ENCODE results near the gene ZRANB3.

Gene ZRANB3

DNA sequence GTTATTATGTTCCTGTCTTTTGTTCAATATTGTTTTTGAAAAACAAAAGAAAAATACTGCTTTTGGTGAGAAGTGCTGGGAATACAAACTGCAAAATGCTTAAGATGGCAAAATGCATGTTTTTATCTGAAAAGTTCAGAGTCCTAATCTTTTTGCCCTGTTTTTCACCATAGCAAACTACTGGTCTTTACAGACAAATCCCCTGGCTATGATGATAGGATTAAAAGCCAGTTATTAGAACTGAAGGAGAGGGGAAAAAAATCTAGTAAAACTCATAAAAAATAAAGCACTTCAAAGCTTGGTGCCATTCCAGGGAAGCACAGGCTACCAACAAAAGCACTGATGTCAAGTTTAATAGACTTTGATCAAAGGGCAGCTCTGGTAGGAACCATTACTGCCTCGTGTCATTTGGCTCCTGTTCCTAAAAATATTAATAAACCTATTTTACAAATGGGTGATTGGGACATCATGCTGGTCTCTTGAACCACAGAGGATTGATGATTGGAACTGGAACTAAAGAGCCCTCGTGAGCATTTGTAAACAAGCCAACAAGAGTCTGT lies 284.2 kb downstream of the ZRANB3 start:
- no peak for DNase-seq

DNA sequence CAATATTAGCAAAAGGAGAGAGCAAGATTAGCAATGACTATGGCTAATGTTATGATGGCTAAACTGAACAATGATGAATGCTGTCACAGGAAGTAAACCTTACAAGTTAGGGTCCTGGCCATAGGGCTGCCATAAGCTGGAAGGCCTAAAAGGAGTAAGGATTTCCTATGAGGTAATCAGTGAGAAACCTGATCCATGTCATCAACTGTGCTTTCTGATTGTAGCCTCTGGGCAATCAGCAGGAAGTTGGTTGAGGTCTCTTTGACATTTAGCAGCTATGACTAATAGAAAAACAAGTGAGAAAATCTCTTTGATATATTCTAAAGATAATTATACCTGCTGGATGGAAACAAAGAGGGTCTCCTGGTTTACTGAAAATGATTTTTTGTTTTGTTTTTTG lies 285.9 kb downstream of the ZRANB3 start:
- DNase-seq = no peak

GRCh38 chr2:135238651-135239050 lies 292.4 kb downstream of the ZRANB3 start:
- no peak for DNase-seq

GRCh38 chr2:135230150-135230549 lies 300.9 kb downstream of the ZRANB3 start:
- DNase-seq = no peak

- DNase-seq = no peak
Measured at GRCh38 chr2:135227386-135227785, 303.6 kb downstream of the ZRANB3 start.

DNA sequence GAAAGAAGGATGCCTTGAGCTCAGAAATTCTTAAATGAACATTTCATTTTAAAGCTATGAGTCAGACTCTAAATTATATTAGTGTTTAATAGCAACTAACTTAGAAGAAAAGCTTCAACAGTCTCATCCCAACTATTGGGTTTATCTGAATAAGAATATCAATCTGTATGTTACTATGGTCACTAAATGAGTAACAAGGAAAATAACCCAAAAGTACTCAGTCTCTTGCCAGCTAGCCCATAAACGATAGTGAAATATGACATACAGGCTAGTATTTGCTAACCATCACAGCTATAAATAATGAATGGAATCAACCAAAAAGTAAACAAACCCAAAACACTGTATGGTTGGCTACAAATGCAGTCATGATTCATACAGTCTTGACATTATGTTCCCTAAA lies 304.1 kb downstream of the ZRANB3 start:
- no peak for DNase-seq

GRCh38 chr2:135225781-135226180 lies 305.2 kb downstream of the ZRANB3 start:
- DNase-seq = no peak

DNA sequence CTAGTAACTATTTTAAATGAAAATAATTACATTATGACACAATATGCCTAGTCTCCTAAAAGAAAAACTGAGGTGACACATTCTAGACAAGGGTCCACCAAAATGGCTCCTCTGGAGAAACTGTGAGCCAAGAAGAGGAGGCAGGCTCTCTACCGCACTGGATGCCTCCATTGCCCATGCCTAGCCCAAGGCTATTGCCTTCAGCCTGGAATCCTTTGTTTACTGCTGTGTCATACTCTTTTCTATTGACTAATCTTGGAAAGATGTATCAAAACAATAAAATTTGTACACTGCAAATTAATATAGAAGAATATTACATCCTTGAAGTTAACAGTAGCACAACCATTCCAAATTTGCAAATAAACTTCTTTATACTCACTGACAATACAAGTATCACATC lies 311.8 kb downstream of the ZRANB3 start:
- no peak for DNase-seq

DNA sequence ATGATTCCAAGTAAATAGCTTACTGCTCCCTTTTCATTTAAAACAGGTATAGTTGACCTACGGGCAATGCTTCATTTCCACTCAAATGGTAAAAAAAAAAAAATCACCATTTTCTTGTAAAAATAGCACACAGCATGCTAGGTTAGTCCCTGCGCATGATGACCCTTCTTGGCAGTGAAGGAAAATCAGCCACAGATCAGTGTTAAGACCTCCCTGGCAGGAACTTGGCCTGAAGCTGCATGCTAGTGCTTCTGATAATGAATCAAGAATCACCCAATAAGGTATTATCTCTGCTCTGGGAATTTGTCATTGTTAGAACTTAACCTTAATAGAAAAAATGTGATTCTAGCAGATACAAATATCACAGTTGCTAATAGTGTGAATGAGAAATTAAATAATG lies 312.6 kb downstream of the ZRANB3 start:
- no peak for DNase-seq

- DNase-seq = no peak
Measured at GRCh38 chr2:135212757-135213156, 318.3 kb downstream of the ZRANB3 start.

- no peak for DNase-seq
Measured at GRCh38 chr2:135208016-135208415, 323.0 kb downstream of the ZRANB3 start.

DNA sequence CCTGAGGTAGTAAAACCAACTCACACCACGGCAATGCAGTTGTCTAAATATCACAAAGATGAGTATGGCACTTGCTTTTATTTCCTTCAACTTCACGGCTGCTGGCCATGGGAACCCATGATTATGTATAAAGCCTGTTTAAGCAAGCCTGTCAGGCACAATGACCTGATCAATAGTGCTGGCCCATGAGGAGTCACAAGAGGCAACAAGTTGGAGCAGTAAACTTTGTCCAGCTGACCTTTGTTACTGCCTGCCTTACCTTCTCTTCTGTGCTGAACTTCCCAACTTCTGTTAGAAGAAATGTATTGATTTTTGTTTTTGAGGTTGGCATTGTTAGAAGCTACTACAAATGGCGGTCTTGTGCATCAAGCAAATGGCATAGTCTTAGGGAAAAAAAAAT lies 327.1 kb downstream of the ZRANB3 start:
- no peak for DNase-seq

DNA sequence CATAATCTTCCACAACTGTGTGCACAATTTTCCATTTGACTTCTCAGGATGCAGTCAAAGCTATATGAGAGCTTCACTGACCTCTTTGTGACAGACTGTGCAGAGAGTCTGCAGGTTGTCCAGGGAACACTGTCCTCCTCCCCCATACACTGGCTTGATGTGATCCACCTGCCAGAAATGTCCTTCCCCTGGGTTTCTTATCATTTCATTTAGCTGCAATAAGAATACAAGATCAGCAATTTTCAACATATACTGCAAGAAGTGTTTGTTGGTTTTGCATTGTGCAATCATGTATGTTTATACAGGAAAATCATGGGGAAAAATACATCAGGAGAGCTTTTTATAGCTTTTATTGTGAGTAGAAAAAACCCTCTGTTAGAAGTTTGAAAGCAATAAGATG lies 328.3 kb downstream of the ZRANB3 start:
- DNase-seq = no peak

DNA sequence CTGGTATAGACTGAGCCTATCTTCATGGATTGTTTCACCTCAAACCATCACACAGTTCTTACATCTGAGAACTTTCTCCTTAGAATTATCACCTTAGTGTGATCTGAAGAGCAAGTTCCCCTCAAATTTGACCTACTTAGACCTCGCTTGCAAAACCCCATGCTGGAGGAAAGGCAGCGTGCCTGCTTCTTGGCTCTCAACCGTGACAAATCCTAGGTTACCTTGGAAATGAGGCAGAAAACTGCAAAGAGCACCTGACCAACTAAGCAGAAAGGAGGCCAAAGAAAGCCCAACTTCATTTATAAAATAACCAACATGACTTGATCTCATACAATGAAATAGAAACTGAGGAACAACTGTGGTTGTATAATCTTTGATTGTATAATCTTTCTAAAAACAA lies 332.5 kb downstream of the ZRANB3 start:
- DNase-seq = no peak

- DNase-seq = no peak
Measured at GRCh38 chr2:135190799-135191198, 340.2 kb downstream of the ZRANB3 start.

DNA sequence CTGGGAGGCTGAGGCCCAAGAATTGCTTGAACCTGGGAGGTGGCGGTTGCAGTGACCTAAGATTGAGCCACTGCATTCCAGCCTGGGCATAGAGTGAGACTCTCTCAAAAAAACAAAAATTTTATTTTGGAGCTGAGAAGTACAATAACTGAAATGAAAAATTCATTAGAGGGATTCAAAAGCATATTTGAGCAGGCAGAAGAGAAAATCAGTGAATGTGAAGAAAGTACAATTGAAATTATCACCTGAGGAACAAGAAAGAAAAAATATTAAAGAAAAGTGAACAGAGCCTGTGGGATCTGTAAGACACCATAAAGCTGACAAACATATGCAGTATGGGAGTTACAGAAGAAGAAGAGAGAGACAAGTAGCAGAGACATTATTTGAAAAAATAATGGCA lies 341.9 kb downstream of the ZRANB3 start:
- DNase-seq = no peak

GRCh38 chr2:135187270-135187669 lies 343.7 kb downstream of the ZRANB3 start:
- no peak for DNase-seq

GRCh38 chr2:135186054-135186453 lies 345.0 kb downstream of the ZRANB3 start:
- DNase-seq = no peak

DNA sequence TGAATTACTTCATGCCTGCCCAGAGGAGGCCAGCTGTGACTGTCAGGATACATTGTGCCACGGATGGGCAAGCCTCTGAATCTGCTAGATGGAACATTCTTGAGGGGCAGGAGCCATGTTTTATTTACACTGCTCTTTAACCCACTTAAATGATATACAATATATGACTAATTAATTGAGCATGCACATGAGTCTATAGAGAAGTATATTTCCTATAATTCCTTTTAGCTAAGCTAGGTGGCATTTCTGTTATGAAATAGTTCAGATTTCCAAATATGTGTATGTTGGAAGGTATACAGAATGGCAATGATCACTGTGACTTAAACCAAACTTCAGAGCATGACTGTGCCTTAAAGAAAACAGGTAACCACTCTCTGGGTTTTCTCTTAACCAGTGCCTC lies 347.2 kb downstream of the ZRANB3 start:
- no peak for DNase-seq

DNA sequence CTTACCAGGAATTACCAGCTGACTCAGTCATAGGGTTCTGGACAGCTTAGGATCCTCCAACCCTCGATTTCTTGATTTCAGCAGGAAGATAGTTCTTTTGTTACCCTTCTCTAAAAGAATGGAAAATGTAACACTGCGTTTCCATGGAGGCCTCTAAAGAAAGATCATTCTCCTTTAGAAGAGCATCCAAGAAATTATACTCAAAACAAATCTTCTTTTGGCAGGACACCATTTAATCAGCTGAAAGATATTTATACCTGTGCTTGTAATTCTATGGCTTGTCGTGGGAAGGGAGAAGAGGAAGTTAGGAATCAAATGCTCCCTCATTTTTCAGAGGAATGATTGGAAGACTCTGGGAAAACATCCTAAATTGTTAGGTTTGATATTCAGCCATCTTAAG lies 348.4 kb downstream of the ZRANB3 start:
- no peak for DNase-seq

DNA sequence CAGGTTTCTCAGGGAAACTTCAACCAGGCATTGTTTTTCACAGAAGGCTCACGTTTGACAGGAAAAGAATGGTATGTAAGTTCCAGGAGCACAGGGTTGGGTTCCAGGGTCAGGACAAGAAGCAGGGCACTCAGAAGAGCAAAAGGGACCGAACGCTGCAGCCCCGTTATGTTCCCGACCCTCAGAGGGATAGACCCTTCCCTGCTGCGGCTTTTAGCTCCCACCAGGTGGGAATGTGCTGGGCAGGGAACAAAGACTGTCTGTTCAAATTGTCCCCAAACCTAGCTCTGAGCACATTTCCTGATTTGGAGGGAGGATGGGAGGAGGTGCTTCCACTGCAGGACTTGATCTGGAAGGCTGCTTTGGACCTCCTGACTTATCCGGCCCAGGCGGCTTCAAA lies 348.8 kb downstream of the ZRANB3 start:
- DNase-seq = no peak

DNA sequence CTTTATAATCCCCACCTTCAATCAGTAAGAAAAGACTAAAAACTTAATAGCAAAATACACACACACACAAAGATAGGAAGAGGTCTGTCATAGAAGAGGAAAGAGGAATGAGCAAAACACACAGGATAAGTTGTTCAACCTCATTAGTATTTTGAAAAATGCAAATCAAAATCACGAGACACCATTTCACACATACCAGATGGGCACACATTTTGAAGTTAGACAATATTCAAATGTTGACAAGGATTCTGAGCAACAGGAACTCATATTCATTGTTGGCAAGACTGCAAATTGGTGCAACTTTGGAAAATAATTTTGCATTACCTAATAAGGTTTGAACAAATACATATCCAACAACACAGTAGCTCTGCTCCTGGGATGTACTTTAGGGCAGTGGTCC lies 351.3 kb downstream of the ZRANB3 start:
- no peak for DNase-seq

DNA sequence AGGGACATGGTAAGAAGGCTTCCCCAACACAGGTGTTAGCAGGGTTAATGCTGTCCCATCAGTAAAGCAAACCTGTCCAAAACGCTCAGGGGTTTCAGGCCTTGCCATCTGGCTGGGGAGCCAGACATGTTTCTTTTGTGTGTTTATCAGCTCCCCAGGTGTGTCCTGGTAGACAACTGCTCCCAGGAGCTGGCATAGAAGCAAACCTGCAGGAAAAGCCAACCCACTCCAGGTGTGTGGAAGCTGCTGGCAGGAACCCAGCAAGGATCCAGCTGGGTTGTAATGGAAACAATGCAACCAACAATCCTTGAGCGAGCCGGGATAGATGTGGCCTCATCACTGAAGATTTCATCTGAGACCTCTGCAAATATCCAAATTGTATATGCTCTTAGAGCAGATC lies 355.8 kb downstream of the ZRANB3 start:
- no peak for DNase-seq

- DNase-seq = no peak
Measured at GRCh38 chr2:135174810-135175093, 356.3 kb downstream of the ZRANB3 start.

- DNase-seq = no peak
Measured at GRCh38 chr2:135174049-135174809, 356.8 kb downstream of the ZRANB3 start.

All from GF-D8 (cell line).